Activated CD8-positive, alpha-beta memory T cell treated with anti-CD3 and anti-CD28 coated beads, Interleukin-2, amount 50 U/mL, for 24 hours (primary cell): ENCODE results near the gene SYTL2.

Source experiments
- DNase-seq: peaks from one replicate; pipeline ENCODE4 v3.0.0-alpha.2; 2020; ENCODE audit errors: extremely low read depth

SYTL2 gene

DNA sequence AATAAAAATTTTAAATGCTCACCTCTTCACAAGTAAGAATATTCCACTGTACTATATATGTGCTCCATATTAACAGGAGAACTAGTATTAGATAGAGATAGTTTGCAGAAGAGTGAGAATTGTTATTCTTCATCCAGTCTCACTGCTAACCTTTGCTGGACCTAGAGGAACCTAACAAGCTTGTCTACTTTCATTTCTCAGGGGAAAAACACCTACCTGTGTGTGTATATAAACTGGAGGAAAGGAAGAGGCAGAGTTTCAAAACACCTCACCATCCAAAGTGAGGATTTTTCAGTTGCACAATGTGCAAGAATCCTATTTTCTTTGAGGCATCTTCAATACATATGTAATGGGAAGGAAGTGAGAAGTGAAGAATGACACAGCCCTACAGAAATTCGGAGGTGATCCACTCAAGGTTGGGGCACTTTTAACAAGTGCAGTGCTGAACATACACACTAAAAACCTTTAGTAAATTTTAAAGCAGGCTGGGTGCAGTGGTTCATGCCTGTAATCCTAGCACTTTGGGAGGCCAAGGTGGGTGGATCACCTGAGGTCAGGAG lies 52.4 kb downstream of the SYTL2 start:
- no peak for DNase-seq

- no peak for DNase-seq
These were observed 52.9 kb downstream of the SYTL2 start for GRCh38 chr11:85758026-85758425.

DNA sequence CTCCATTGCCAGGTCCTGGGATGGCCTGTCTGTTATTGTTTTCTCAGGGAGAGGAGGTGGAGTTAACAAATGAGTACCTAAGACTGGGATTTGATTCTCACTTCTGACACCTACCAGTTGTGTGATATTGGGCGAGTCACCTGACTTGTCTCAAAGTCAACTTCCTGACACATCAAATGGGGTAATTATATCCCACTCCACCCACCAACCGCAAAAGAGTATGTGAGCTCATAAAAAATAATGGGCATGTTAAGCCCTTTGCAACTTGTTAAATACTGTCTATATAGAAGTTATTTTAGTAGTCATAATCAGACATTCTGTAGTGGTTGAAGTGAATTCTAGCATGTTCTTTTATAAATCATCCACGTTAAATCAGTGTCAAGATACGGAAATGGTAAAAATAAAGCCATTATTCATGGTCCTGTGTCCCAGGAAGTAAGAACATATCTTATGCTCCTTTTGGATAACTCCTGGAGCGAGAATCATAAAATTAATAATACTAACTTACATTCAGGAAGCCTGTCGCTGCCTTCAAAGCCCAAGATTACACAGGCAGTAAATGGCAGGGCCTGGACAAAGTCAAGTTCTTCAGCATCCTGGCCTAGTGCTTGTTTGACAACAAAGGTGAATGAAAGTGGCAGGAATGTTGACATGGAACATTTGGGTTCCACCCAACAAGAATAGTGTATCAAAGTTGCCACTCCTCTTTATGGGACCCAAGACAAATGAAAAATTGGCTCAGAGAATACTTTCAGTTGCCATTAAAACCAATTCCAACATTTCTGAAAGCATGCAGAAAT lies 54.3 kb downstream of the SYTL2 start:
- DNase-seq, result no peak

DNA sequence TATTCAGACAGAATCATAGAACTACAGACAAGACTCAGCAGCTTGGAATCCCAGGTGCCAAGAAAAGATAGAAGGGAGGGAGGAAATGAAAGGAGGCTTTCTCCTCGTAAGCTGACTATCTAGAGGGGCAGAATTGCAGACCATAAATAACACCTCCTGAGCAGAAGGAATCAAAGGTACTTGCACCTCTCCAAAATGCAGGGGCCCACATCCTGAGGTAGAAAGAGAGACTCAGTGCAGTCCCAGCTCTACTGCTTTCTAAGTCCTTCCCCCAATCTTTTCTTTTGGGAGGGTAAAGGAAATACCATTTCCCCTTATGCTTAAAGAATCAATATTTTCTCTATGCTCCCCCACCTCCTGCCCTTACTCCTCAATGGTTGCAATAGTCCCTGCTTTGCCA lies 55.2 kb downstream of the SYTL2 start:
- DNase-seq, result no peak

DNA sequence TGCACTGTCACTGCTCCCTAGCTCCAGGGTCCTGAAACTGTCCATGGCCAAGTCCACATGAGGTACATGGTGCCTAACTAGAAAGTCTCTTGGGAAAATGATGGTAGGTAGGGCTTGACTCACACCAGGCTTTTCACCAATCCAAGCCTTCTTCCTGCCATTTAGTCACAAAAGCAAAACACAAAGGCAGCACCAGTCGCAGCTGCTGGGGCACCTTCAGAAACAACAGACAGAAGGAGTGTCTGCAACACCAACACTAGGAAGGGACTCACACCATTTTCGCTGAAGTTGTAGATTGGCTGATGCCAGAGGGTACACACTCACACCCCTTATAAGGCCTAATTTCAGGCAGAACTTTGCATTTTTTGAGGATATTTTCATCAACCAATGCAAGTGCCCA lies 55.7 kb downstream of the SYTL2 start:
- DNase-seq, result no peak

DNA sequence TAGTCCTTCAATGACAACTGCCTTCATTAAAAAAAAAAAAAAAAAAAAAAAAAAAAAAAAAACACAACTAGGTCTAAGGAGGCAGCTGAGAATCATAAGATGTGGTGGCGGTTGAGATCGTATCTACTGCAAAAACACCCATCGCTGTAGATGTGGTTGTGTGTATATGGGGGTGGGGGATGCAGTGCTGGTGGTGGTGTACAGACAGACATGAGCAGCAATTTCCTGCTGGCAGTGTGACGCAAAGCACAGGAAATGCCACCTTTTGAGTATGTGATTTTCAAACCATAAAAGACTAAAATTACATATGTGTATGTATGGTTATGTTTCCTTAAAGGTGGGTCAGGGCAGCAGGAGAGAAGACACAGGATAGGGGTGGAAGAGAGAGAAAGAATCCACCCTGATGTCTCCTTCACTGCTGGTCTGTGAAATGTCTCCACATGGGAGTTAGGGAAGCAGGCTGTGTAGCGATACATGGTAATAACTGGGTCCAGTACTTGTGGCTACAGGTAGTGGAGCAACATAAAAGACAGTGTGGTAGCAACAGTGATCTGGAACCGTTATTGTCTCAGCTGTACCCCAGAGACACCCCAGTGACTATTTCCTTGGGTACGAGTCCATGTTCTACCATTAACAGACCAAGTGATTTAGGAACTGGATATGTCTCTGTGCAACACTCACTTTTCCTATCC lies 57.9 kb downstream of the SYTL2 start:
- DNase-seq, result peak; percentile 83

DNA sequence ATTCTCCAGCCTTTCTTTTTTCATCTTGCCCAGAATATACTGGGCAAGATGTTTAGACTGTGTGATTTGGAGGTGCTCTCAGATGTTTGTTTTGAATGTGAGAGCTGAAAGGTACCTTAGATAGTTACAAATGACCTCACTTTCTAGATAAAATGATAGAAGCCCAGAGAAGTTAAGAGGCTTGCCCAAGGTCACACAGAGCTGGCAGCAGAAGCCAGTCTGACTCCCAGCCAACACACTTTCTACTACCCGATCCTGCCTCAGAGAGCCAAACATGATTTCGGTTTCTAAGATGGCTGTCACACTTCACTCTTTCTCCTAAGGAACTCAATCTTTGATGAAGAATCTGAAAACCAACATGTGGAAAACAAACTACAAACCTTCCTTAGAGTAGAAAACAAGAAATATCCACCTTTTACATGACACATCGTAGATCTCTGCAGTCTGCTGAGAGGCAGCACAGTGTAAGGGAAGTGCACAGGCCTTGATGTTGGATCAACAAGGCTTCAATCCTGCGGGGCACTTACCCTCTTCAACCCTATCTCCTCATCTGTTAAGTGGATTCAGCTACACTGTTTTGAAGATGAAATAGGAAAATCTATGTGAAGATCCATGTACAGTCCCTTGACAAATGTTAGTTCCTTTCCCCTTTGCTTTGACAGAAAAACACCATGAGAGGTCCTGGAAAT lies 58.6 kb downstream of the SYTL2 start:
- DNase-seq, result no peak

GRCh38 chr11:85751724-85752123 lies 59.2 kb downstream of the SYTL2 start:
- DNase-seq, result no peak

- DNase-seq, result no peak
These were observed 60.3 kb downstream of the SYTL2 start for GRCh38 chr11:85750646-85751045.

DNA sequence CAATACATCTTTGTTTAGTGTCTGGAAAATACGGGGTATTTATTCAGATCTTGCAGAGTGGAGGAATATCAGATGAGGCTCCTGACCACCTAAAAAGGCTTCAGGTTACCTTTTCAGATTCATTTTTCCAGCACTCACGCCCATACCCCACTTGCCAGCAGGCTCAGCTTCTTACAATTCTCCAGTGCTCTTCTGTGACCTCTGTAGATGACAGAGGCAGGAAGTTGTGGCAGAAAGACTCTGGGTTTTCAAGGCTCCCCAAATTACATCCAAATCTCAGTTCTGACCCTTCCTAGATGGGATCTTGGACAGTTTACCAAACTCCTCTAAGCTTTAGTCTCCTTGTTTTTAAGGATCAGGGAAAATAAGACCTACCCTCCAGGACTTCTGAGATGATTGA lies 61.1 kb downstream of the SYTL2 start:
- DNase-seq, result no peak

GRCh38 chr11:85749287-85749834 lies 61.6 kb downstream of the SYTL2 start:
- DNase-seq, result no peak

- no peak for DNase-seq
These were observed 62.5 kb downstream of the SYTL2 start for GRCh38 chr11:85748455-85748891.

DNA sequence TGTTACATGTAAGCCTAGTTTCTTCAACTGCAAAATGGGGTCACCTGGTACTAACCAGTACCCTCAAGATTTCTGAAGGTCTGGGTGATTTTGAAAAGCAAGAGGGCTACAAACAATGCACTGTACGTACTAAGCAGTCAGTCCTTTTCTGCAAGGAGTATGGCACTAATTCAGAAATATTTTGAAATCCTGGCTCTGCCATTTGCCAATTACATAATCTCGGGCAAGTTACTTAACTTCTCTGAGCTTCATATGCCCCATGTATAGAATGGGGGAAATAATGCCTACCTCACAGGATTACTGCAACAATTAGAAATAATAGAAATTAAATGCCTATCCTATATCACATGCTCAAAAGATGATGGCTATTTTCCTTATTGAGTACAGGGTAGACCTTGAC lies 64.3 kb downstream of the SYTL2 start:
- DNase-seq, result no peak

DNA sequence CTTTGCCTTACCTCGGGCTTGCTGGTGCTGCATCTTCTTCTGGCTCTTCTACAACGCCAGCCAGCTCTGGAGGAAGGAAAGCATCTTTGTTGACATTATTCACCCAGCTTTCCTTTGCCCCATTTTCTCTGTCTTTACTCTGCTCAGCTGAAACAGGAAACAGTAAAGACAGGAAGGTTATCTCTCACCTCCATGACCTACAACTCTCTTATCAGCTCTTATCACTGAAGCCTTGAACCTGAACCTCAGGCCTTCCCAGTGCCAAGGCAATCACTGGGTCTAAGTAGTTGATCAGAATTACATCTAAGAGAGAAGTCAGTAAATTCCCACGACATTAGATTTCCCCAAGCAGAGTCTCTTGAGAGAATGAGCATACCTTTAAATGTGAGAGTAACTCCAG lies 65.3 kb downstream of the SYTL2 start:
- DNase-seq, result no peak

DNA sequence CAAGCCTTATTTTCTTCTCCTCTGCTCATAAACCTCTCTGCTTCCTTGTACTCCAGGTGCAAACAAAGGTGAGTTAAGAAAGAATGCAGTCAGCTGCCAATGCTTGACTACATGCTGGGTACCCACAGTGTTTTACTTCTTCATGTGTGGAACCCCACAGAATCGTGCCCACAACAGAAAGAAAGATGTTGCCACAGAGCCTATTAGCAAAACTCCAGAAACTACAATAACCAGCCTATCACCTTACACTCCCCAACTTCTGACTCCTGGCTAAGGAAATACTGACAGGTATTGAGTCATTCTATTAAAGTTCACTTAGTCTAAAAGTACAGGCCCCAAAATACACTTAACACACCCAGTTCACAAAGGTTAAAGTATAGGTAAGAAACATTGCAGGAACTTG lies 68.1 kb downstream of the SYTL2 start:
- DNase-seq, result no peak

DNA sequence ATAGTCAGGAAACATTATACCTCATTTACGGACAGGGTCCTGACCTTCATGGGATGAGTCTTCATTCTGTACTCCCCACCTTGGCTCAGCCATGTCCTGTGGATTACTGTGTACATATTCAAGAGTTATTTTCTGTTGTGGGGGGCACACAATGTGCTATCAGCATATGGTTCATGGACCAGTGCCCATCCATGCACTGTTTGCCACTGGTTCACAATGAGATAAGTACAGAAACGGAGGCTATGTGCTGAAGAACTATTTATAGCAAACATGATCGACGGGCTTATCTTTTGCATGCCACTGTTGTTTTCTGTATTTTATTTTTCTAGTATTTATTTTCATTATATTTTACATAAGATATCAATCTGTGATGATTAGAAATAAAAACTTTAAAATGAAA lies 68.6 kb downstream of the SYTL2 start:
- no peak for DNase-seq

- DNase-seq, result no peak
These were observed 70.2 kb downstream of the SYTL2 start for GRCh38 chr11:85740481-85741400.

GRCh38 chr11:85737738-85738137 lies 73.2 kb downstream of the SYTL2 start:
- DNase-seq, result no peak

DNA sequence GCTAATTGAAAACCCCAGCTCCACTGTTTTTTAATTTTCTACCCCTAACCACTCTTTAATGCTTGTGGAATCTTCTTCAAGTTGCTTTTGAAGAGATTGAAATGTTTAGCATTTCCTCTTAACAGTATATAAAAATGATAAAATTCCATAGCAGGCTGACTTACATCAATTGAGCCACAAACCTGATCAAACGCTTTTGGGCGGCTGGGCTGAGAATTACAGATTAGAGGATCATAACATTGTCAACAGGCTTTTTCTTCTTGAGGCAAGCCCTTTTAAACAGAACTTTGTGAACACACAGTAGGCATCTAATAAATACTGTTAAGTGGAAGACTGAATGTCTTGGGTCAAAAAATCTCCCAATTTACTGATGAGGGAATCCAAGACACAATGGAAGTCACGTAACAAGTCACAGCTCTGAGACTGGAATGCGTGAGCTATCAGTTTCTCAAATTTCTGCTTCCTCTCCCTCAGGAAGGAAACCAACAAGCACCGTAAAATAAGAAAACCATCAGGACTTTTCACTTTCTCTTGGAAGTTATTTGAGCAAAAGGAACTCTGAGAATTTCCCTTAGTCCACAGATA lies 75.0 kb downstream of the SYTL2 start:
- DNase-seq, result no peak

DNA sequence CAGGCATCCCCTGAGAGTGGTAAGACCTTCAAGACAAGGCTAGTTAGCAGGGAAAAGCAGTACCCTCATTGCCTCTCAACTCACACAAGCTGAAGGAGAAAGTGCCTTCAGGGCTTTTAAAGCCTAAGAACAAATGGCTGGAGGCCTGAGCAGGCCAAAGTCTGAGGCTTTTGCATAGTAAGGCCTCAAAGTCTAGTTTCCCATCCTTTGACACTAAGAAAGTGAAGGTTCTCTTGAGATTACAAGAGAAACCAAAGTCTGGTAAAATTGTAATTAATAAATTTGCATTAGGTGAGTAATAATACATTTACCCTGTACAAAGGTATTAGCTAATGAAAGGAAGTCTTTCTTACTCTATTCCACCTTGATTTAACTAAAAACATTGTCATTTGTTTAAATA lies 78.0 kb downstream of the SYTL2 start:
- DNase-seq, result no peak

- DNase-seq, result no peak
These were observed 84.6 kb downstream of the SYTL2 start for GRCh38 chr11:85726381-85726780.
